Endothelial cell of umbilical vein (primary cell): ENCODE results near the gene PSPN. TPM values are rescaled to one million over a fixed set of nuclear protein-coding genes. Genes with fewer than 3 reads are reported as not detected.

Experiments
- BruUV-seq: library from RNA; stranded (reverse); fragments of 400-500 nt; replicated peaks from 2 replicates; lab custom pipeline; 2021; lab: Mats Ljungman, UMichigan
- CTCF ChIA-PET: fragments of 300-600, 350-600 bp; sonication (Branson Sonifier 250); formaldehyde crosslinking; loops from one replicate; lab custom pipeline; 2021; ENCODE audit warnings: antibody characterized with exemption, inconsistent platforms; lab: Charles Lee
- POLR2A ChIA-PET: fragments of 300-600, 350-600 bp; sonication (Branson Sonifier 250); formaldehyde crosslinking; loops from one replicate; lab custom pipeline; 2021; ENCODE audit warnings: antibody characterized with exemption, inconsistent platforms; lab: Charles Lee
- DNase-seq: peaks from one replicate; pipeline ENCODE4 v3.0.0-alpha.2; 2011; ENCODE audit warnings: low read depth, low spot score
- FAIRE-seq: peaks from 2 replicates; lab custom pipeline; 2011; peaks lifted over from hg19 to GRCh38; lab: Jason Lieb, UNC
- H2AFZ ChIP-seq: 2 replicates; pipeline ENCODE4 v1.6.0; 2012; ENCODE audit warnings: low read depth, low read length, control low read depth, inconsistent platforms
- H3K27ac ChIP-seq: 2 replicates; pipeline ENCODE4 v1.5.1; 2011; ENCODE audit warnings: low read depth, mild to moderate bottlenecking, control low read depth, low read length, moderate library complexity; ENCODE audit not compliant: insufficient read depth
- H3K27me3 ChIP-seq, 2 experiments: 2 replicates each; pipeline versions ENCODE4 v1.6.0 to v1.6.1; 2011; ENCODE audit warnings: low read length in 2 of 2, mixed read lengths in 1 of 2; ENCODE audit not compliant: control insufficient read depth in 2 of 2, insufficient read depth in 2 of 2
- H3K36me3 ChIP-seq, 2 experiments: 2 replicates in 1 of 2; 3 replicates in 1 of 2; pipeline ENCODE4 v1.5.1; 2011; ENCODE audit warnings: low read length in 2 of 2, mild to moderate bottlenecking in 1 of 2, moderate library complexity in 1 of 2; ENCODE audit not compliant: control insufficient read depth in 2 of 2, insufficient read depth in 2 of 2; ENCODE audit errors: extremely low read depth in 1 of 2
- H3K4me1 ChIP-seq: 3 replicates; pipeline ENCODE4 v1.5.1; 2011; ENCODE audit warnings: mild to moderate bottlenecking, low read length; ENCODE audit not compliant: control insufficient read depth, insufficient read depth; ENCODE audit errors: extremely low read depth
- H3K4me2 ChIP-seq: 2 replicates; pipeline ENCODE4 v1.6.1; 2011; ENCODE audit warnings: low read length, control low read depth, mixed read lengths; ENCODE audit not compliant: insufficient read depth
- H3K4me3 ChIP-seq, 3 experiments: fragments of 200-600 bp in 1 of 3; sonication (generic), shearing (Covaris generic) in 1 of 3; replicated peaks in 1 of 3; 2 replicates each; pipeline ENCODE4 v1.5.1; 2011 to 2016; ENCODE audit warnings: control low read depth in 3 of 3, low read length in 3 of 3, mild to moderate bottlenecking in 2 of 3, inconsistent platforms in 1 of 3, low read depth in 1 of 3, moderate library complexity in 1 of 3; ENCODE audit not compliant: insufficient read depth in 1 of 3
- H3K79me2 ChIP-seq: 2 replicates; pipeline ENCODE4 v1.6.0; 2012; ENCODE audit warnings: low read length, inconsistent platforms; ENCODE audit not compliant: control insufficient read depth, insufficient read depth
- H3K9ac ChIP-seq: replicated peaks from 2 replicates; pipeline ENCODE3; 2011; ENCODE audit warnings: low read length, control low read depth; ENCODE audit not compliant: insufficient read depth; ENCODE audit errors: extremely low read depth
- H3K9me1 ChIP-seq: replicated peaks from 3 replicates; pipeline ENCODE4 v1.6.0; 2011; ENCODE audit warnings: mild to moderate bottlenecking, low read length; ENCODE audit not compliant: control insufficient read depth, insufficient read depth; ENCODE audit errors: extremely low read depth
- H3K9me3 ChIP-seq: replicated peaks from 2 replicates; pipeline ENCODE4 v1.5.1; 2012; ENCODE audit warnings: low read length, inconsistent platforms; ENCODE audit not compliant: control insufficient read depth, insufficient read depth
- H4K20me1 ChIP-seq: replicated peaks from 2 replicates; pipeline ENCODE3; 2011; ENCODE audit warnings: mild to moderate bottlenecking, low read length; ENCODE audit not compliant: control insufficient read depth, insufficient read depth; ENCODE audit errors: extremely low read depth
- CTCF ChIP-seq, 2 donors: IDR thresholded peaks; 1 replicate in 1 of 2; 2 replicates in 1 of 2; pipeline ENCODE4 v1.5.1; 2011; ENCODE audit warnings: low read length in 2 of 2, mild to moderate bottlenecking in 2 of 2, moderate library complexity in 2 of 2, control low read depth in 1 of 2, inconsistent platforms in 1 of 2, low read depth in 1 of 2; ENCODE audit not compliant: insufficient read depth in 1 of 2; ENCODE audit errors: extremely low read depth in 1 of 2
- EZH2 ChIP-seq: IDR thresholded peaks from 2 replicates; pipeline ENCODE4 v1.6.1; 2012; ENCODE audit warnings: borderline replicate concordance, low read depth, mild to moderate bottlenecking, moderate library complexity, low read length, inconsistent platforms; ENCODE audit not compliant: severe bottlenecking
- FOS ChIP-seq: IDR thresholded peaks from 2 replicates; pipeline ENCODE4 v1.6.1; 2011; ENCODE audit warnings: mild to moderate bottlenecking, low read length, moderate library complexity, borderline replicate concordance; ENCODE audit not compliant: insufficient read depth
- GATA2 ChIP-seq: IDR thresholded peaks from 2 replicates; pipeline ENCODE4 v1.7.0; 2011; ENCODE audit warnings: low read depth, mild to moderate bottlenecking, moderate library complexity, mixed read lengths, low read length; ENCODE audit not compliant: insufficient read length, insufficient read depth
- JUN ChIP-seq: IDR thresholded peaks from 2 replicates; pipeline ENCODE4 v1.6.1; 2011; ENCODE audit warnings: borderline replicate concordance, low read depth; ENCODE audit not compliant: insufficient read length, insufficient read depth
- MAX ChIP-seq: IDR thresholded peaks from 2 replicates; pipeline ENCODE4 v1.6.1; 2011; ENCODE audit not compliant: insufficient read depth, insufficient read length
- MYC ChIP-seq: IDR thresholded peaks from one replicate; pipeline ENCODE4 v1.6.1; 2011; ENCODE audit warnings: mild to moderate bottlenecking, low read depth, low read length
- POLR2A ChIP-seq: IDR thresholded peaks from 2 replicates; pipeline ENCODE4 v1.6.1; 2012; ENCODE audit warnings: low read depth, mild to moderate bottlenecking, control low read depth, low read length
- POLR2AphosphoS5 ChIP-seq: IDR thresholded peaks from 2 replicates; pipeline ENCODE4 v1.6.1; 2012; ENCODE audit warnings: low read depth, mild to moderate bottlenecking, control low read depth, low read length, moderate library complexity; ENCODE audit not compliant: insufficient read depth
- dilution Hi-C: fragments of 300-500 bp; cut with MboI; formaldehyde crosslinking; loops from one replicate; pipeline ENCODE4 v1.15.0; 2019; ENCODE audit warnings: low sequenced_read_pairs; ENCODE audit not compliant: extremely low pct_ligation_motif_present
- intact Hi-C: fragments of 100-400 bp; cut with micrococcal nuclease; formaldehyde crosslinking; loops from one replicate; pipeline ENCODE4 v1.10.0; 2022
- polyA plus RNA-seq, 4 experiments: library from polyadenylated mRNA; depleted of rRNA in 3 of 4; stranded (reverse) in 3 of 4; unstranded in 1 of 4; fragments of >200 nt; gene quantifications; 2 replicates each; pipeline versions ENCODE4 v1.2.1 to v1.2.3, GENCODE V29; 2011 to 2012; ENCODE audit warnings: missing spikeins in 1 of 4
- total RNA-seq: library from RNA; stranded (reverse); gene quantifications from 2 replicates; pipeline ENCODE4 v1.2.3, GENCODE V29; 2021

The PSPN gene
- total and polyA plus RNA-seq, 2 donors (not counting 3 experiments of a cell fraction or from before 2014, with no cell fraction given), result 0.84 to 1.0 TPM

GRCh38 chr19:6378486-6378885, 2.8 kb upstream of the PSPN start:
- H3K4me1 ChIP-seq, result peaks cover 2% of the 10 kb centered on the region
- H3K4me3 ChIP-seq, result no peak overlapping the region
- intact Hi-C loops, result no loop called here
- ChIA-PET CTCF (interaction anchor here (1.0 kb wide), 1 partner anchor 13 kb away, joined by 3 read pairs; no protein-coding TSS in a partner anchor), POLR2A (no interaction called here)
- no peaks in the 10 kb centered on the region for H4K20me1 ChIP-seq
- peak; percentile 0 for DNase-seq
- no TSS peak for BruUV-seq
- H3K27ac ChIP-seq, result no peak overlapping the region
- no peaks in the 10 kb centered on the region for H3K9me1 ChIP-seq
- no peak for FAIRE-seq
- peaks cover 9 to 35% of the 10 kb centered on the region in 2 experiments for H3K36me3 ChIP-seq
- H3K9ac ChIP-seq, result no peak overlapping the region
- dilution Hi-C loops, result no loop called here
- H3K9me3 ChIP-seq, result no peaks in the 10 kb centered on the region
- no peak overlapping the region for H2AFZ ChIP-seq
- H3K27me3 ChIP-seq, result no peaks in the 10 kb centered on the region
- no peak for TF ChIP-seq POLR2AphosphoS5
- TF ChIP-seq MYC, result no peak
- TF ChIP-seq GATA2, result no peak
- TF ChIP-seq POLR2A, result no peak
- TF ChIP-seq JUN, result no peak
- TF ChIP-seq EZH2, result no peak
- TF ChIP-seq FOS, result no peak
- TF ChIP-seq MAX, result no peak
- no peak overlapping the region for H3K4me2 ChIP-seq
- no peaks in the 10 kb centered on the region for H3K79me2 ChIP-seq

- H4K20me1 ChIP-seq, result no peaks in the 10 kb centered on the region
- intact Hi-C loops (no loop called here), dilution Hi-C loops (no loop called here)
- H2AFZ ChIP-seq, result no peak overlapping the region
- H3K4me3 ChIP-seq, result no peak overlapping the region
- no peaks in the 10 kb centered on the region for H3K79me2 ChIP-seq
- no peaks in the 10 kb centered on the region for H3K9me1 ChIP-seq
- TF ChIP-seq CTCF (IDR thresholded peaks at IDR 0.05; ENCODE audit: extremely low read depth in 1 of 2, insufficient read depth in 1 of 2, low read depth in 1 of 2, low read length in 2 of 2), result no peak
- TF ChIP-seq MYC, result no peak
- no peak for TF ChIP-seq GATA2
- TF ChIP-seq POLR2AphosphoS5, result no peak
- no peak for TF ChIP-seq POLR2A
- no peak for TF ChIP-seq MAX
- no peak for TF ChIP-seq FOS
- TF ChIP-seq EZH2, result no peak
- TF ChIP-seq JUN, result no peak
- H3K4me1 ChIP-seq, result peaks cover 2% of the 10 kb centered on the region
- ChIA-PET CTCF (interaction anchor here (1.0 kb wide), 1 partner anchor 14 kb away, joined by 3 read pairs; no protein-coding TSS in a partner anchor), POLR2A (no interaction called here)
- no peaks in the 10 kb centered on the region for H3K9me3 ChIP-seq
- DNase-seq (peak; percentile 0), FAIRE-seq (no peak)
- no TSS peak for BruUV-seq
- H3K9ac ChIP-seq, result no peak overlapping the region
- peaks cover 9 to 30% of the 10 kb centered on the region in 2 experiments for H3K36me3 ChIP-seq
- H3K4me2 ChIP-seq, result no peak overlapping the region
- H3K27ac ChIP-seq, result no peak overlapping the region
- no peaks in the 10 kb centered on the region for H3K27me3 ChIP-seq
These were observed 2.3 kb upstream of the PSPN start for GRCh38 chr19:6378041-6378440.
